GM21423 (cell line): ENCODE results near the gene MPZL2.

Source experiments
- ATAC-seq: cut with Tn5 transposase; IDR thresholded peaks from one replicate; pipeline ENCODE4 v1.9.1; 2021; ENCODE audit warnings: mild to moderate bottlenecking, moderate library complexity; ENCODE audit not compliant: unreplicated experiment

The MPZL2 gene

GRCh38 chr11:118243993-118244762 lies 19.9 kb downstream of the MPZL2 start:
- ATAC-seq = no peak

GRCh38 chr11:118243161-118243560 lies 20.9 kb downstream of the MPZL2 start:
- no peak for ATAC-seq

GRCh38 chr11:118241764-118242098 lies 22.4 kb downstream of the MPZL2 start:
- no peak for ATAC-seq

- ATAC-seq = no peak
Observed at GRCh38 chr11:118240999-118241763, 22.9 kb downstream of the MPZL2 start.

GRCh38 chr11:118239509-118240205 lies 24.4 kb downstream of the MPZL2 start:
- no peak for ATAC-seq

GRCh38 chr11:118238929-118239328 lies 25.2 kb downstream of the MPZL2 start:
- ATAC-seq = no peak

- ATAC-seq = no peak
Observed at GRCh38 chr11:118238421-118238820, 25.7 kb downstream of the MPZL2 start.

GRCh38 chr11:118236170-118236569 lies 27.9 kb downstream of the MPZL2 start:
- no peak for ATAC-seq

- no peak for ATAC-seq
Observed at GRCh38 chr11:118234833-118235232, 29.3 kb downstream of the MPZL2 start.

- ATAC-seq = no peak
Observed at GRCh38 chr11:118233850-118234249, 30.2 kb downstream of the MPZL2 start.

GRCh38 chr11:118233377-118233776 lies 30.7 kb downstream of the MPZL2 start:
- no peak for ATAC-seq

- no peak for ATAC-seq
Observed at GRCh38 chr11:118232659-118233058, 31.4 kb downstream of the MPZL2 start.

GRCh38 chr11:118231461-118231860 lies 32.6 kb downstream of the MPZL2 start:
- no peak for ATAC-seq

GRCh38 chr11:118230088-118230487 lies 34.0 kb downstream of the MPZL2 start:
- ATAC-seq = no peak

- ATAC-seq = no peak
Observed at GRCh38 chr11:118229274-118229847, 34.7 kb downstream of the MPZL2 start.

GRCh38 chr11:118227865-118228785 lies 36.0 kb downstream of the MPZL2 start:
- peak; percentile 63 for ATAC-seq

- no peak for ATAC-seq
Observed at GRCh38 chr11:118226781-118227180, 37.3 kb downstream of the MPZL2 start.

- ATAC-seq = no peak
Observed at GRCh38 chr11:118226296-118226695, 37.8 kb downstream of the MPZL2 start.

- ATAC-seq = peak; percentile 35
Observed at GRCh38 chr11:118224511-118225188, 39.4 kb downstream of the MPZL2 start, which contains the start of gene JAML. Gene JAML (minus strand): TSS chr11:118225011. CDS start chr11:118214866, 10,145 bp downstream.

GRCh38 chr11:118223992-118224391 lies 40.1 kb downstream of the MPZL2 start:
- no peak for ATAC-seq
